ENCODE results near the gene ST8SIA6. TPM values are rescaled to one million over a fixed set of nuclear protein-coding genes. Genes with fewer than 3 reads are reported as not detected.

The ST8SIA6 gene
- 0.72 and 2.4 TPM in 2 replicates for total RNA-seq

GRCh38 chr10:17454161-17455014 lies at the start of gene ST8SIA6:
Gene ST8SIA6, minus strand, starts transcription at chr10:17454595. Its CDS starts 340 bp downstream, at chr10:17454255.

Other genes with a start within 250 kb of the ST8SIA6 start
- gene VIM, start 226.4 kb downstream of the ST8SIA6 start, total RNA-seq = 5,000 and 5,002 TPM in 2 replicates
- gene HACD1, start 162.8 kb upstream of the ST8SIA6 start, total RNA-seq = 23.2 and 26.4 TPM in 2 replicates
- 10.9 and 14.3 TPM in 2 replicates for gene STAM, start 189.6 kb upstream of the ST8SIA6 start, total RNA-seq